IMR-90 (cell line): ENCODE measurements around the gene CAST. TPM values are rescaled to one million over a fixed set of nuclear protein-coding genes. Genes with fewer than 3 reads are reported as not detected.

Source experiments
- ATAC-seq: fragments of 200-7000 bp; cut with Tn5 transposase; 2 replicates; pipeline ENCODE4 v1.9.1; 2020; ENCODE audit warnings: low read depth, mild to moderate bottlenecking, moderate library complexity
- BruUV-seq: library from RNA; stranded (reverse); fragments of 400-500 nt; replicated peaks from 2 replicates; lab custom pipeline; 2021; lab: Mats Ljungman, UMichigan
- CTCF ChIA-PET: fragments of 300-600 bp; formaldehyde crosslinking; extraction: SDS; loops from one replicate; lab custom pipeline; 2021; ENCODE audit warnings: antibody characterized with exemption; lab: Yijun Ruan, JAX
- POLR2A ChIA-PET: fragments of 300-600 bp; sonication (Branson Sonifier 250); formaldehyde crosslinking; loops from one replicate; lab custom pipeline; 2022; ENCODE audit warnings: antibody characterized with exemption; ENCODE audit not compliant: unreplicated experiment; lab: Charles Lee
- DNase-seq: peaks from one replicate; pipeline ENCODE4 v3.0.0; 2013
- H2AFZ ChIP-seq: replicated peaks from 2 replicates; pipeline ENCODE3; 2013; ENCODE audit warnings: low read length, mild to moderate bottlenecking; ENCODE audit not compliant: poor library complexity
- H2AK5ac ChIP-seq: 2 replicates; pipeline ENCODE4 v1.6.1; 2013; ENCODE audit warnings: low read depth, low read length, inconsistent platforms
- H2AK9ac ChIP-seq: replicated peaks from 2 replicates; pipeline ENCODE3; 2013; ENCODE audit warnings: mild to moderate bottlenecking, low read depth, low read length, moderate library complexity; ENCODE audit not compliant: poor library complexity
- H2BK120ac ChIP-seq: 2 replicates; pipeline ENCODE4 v1.6.1; 2013; ENCODE audit warnings: low read depth, low read length, inconsistent platforms
- H2BK15ac ChIP-seq: 3 replicates; pipeline ENCODE4 v1.6.1; 2013; ENCODE audit warnings: low read depth, low read length, inconsistent platforms
- H2BK20ac ChIP-seq: 2 replicates; pipeline ENCODE4 v1.6.1; 2013; ENCODE audit warnings: low read depth, mild to moderate bottlenecking, inconsistent platforms, low read length, moderate library complexity
- H2BK5ac ChIP-seq: 2 replicates; pipeline ENCODE4 v1.6.1; 2013; ENCODE audit warnings: mild to moderate bottlenecking, low read depth, low read length, inconsistent platforms; ENCODE audit not compliant: poor library complexity, severe bottlenecking
- H3K14ac ChIP-seq: replicated peaks from 2 replicates; pipeline ENCODE4 v1.6.1; 2013; ENCODE audit warnings: low read depth, low read length, inconsistent platforms
- H3K18ac ChIP-seq: 2 replicates; pipeline ENCODE4 v1.6.1; 2013; ENCODE audit warnings: low read depth, low read length, control low read depth
- H3K23ac ChIP-seq: 2 replicates; pipeline ENCODE4 v1.6.1; 2013; ENCODE audit warnings: low read depth, low read length, inconsistent platforms
- H3K27ac ChIP-seq: 2 replicates; pipeline ENCODE4 v1.5.1; 2013; ENCODE audit warnings: mild to moderate bottlenecking, control low read depth, low read length; ENCODE audit not compliant: insufficient read depth
- H3K27me3 ChIP-seq: 2 replicates; pipeline ENCODE4 v1.6.1; 2013; ENCODE audit warnings: low read length; ENCODE audit not compliant: control insufficient read depth, insufficient read depth
- H3K36me3 ChIP-seq: 2 replicates; pipeline ENCODE4 v1.6.1; 2013; ENCODE audit warnings: low read length, mixed read lengths; ENCODE audit not compliant: control insufficient read depth, insufficient read depth
- H3K4ac ChIP-seq: 2 replicates; pipeline ENCODE4 v1.6.1; 2013; ENCODE audit warnings: low read depth, low read length, inconsistent platforms
- H3K4me1 ChIP-seq: 2 replicates; pipeline ENCODE4 v1.6.1; 2013; ENCODE audit warnings: low read length, mixed read lengths; ENCODE audit not compliant: control insufficient read depth, insufficient read depth
- H3K4me2 ChIP-seq: 2 replicates; pipeline ENCODE4 v1.6.1; 2013; ENCODE audit warnings: low read depth, mild to moderate bottlenecking, control low read depth, low read length, moderate library complexity
- H3K4me3 ChIP-seq: 2 replicates; pipeline ENCODE4 v1.5.1; 2013; ENCODE audit warnings: low read depth, mild to moderate bottlenecking, control low read depth, low read length, moderate library complexity; ENCODE audit not compliant: insufficient read depth
- H3K56ac ChIP-seq: 2 replicates; pipeline ENCODE4 v1.6.1; 2013; ENCODE audit warnings: low read length, inconsistent platforms; ENCODE audit not compliant: insufficient read depth; ENCODE audit errors: extremely low read depth
- H3K79me1 ChIP-seq, 2 experiments: 2 replicates each; pipeline ENCODE4 v1.6.1; 2013; ENCODE audit warnings: low read length in 2 of 2, inconsistent platforms in 1 of 2, low read depth in 1 of 2
- H3K9ac ChIP-seq: 2 replicates; pipeline ENCODE4 v1.6.1; 2013; ENCODE audit warnings: low read depth, low read length, control low read depth
- H3K9me1 ChIP-seq: 2 replicates; pipeline ENCODE4 v1.6.1; 2013; ENCODE audit warnings: low read length, inconsistent platforms; ENCODE audit not compliant: insufficient read depth
- H3K9me3 ChIP-seq: 2 replicates; pipeline ENCODE4 v1.6.1; 2013; ENCODE audit warnings: low read length; ENCODE audit not compliant: control insufficient read depth, insufficient read depth
- H4K20me1 ChIP-seq: 2 replicates; pipeline ENCODE4 v1.6.1; 2013; ENCODE audit warnings: low read length, inconsistent platforms; ENCODE audit not compliant: insufficient read depth
- H4K5ac ChIP-seq: 2 replicates; pipeline ENCODE4 v1.6.1; 2013; ENCODE audit warnings: mild to moderate bottlenecking, low read depth, low read length, control low read depth
- H4K8ac ChIP-seq, 2 experiments: 2 replicates each; pipeline ENCODE4 v1.6.1; 2013; ENCODE audit warnings: low read depth in 2 of 2, low read length in 2 of 2, control low read depth in 1 of 2, inconsistent platforms in 1 of 2
- H4K91ac ChIP-seq: 2 replicates; pipeline ENCODE4 v1.6.1; 2013; ENCODE audit warnings: low read depth, low read length, inconsistent platforms; ENCODE audit not compliant: insufficient read depth
- BHLHE40 ChIP-seq: fragments of 150-350 bp; IDR thresholded peaks from 2 replicates; pipeline ENCODE4 v1.6.1; 2016; ENCODE audit warnings: mild to moderate bottlenecking, low read depth, low read length
- CEBPB ChIP-seq: IDR thresholded peaks from 2 replicates; pipeline ENCODE4 v1.6.1; 2012; ENCODE audit warnings: low read depth, low read length, improper control_type of control experiment
- CTCF ChIP-seq: conservative IDR thresholded peaks from 2 replicates; pipeline ENCODE4 v1.5.1; 2012; ENCODE audit warnings: mild to moderate bottlenecking, low read depth, low read length, improper control_type of control experiment
- ELK1 ChIP-seq: fragments of 150-350 bp; IDR thresholded peaks from 2 replicates; pipeline ENCODE4 v1.6.1; 2016; ENCODE audit warnings: low read depth, mild to moderate bottlenecking, low read length, moderate library complexity, borderline replicate concordance
- FOS ChIP-seq: fragments of 150-350 bp; IDR thresholded peaks from 2 replicates; pipeline ENCODE4 v1.6.1; 2016; ENCODE audit warnings: low read depth, low read length
- MAFK ChIP-seq: IDR thresholded peaks from 2 replicates; pipeline ENCODE4 v1.6.1; 2012; ENCODE audit warnings: low read depth, low read length, improper control_type of control experiment
- MAZ ChIP-seq: IDR thresholded peaks from 2 replicates; pipeline ENCODE4 v1.6.1; 2012; ENCODE audit warnings: low read depth, mild to moderate bottlenecking, low read length, improper control_type of control experiment, moderate library complexity, borderline replicate concordance
- MXI1 ChIP-seq: IDR thresholded peaks from 2 replicates; pipeline ENCODE4 v1.6.1; 2012; ENCODE audit warnings: low read depth, mild to moderate bottlenecking, low read length, moderate library complexity, borderline replicate concordance
- NFE2L2 ChIP-seq: fragments of 150-350 bp; IDR thresholded peaks from 2 replicates; pipeline ENCODE4 v1.6.1; 2016; ENCODE audit warnings: low read depth, mild to moderate bottlenecking, low read length
- POLR2A ChIP-seq: IDR thresholded peaks from 2 replicates; pipeline ENCODE4 v1.6.1; 2012; ENCODE audit warnings: mild to moderate bottlenecking, low read depth, low read length
- RAD21 ChIP-seq: IDR thresholded peaks from 2 replicates; pipeline ENCODE4 v1.6.1; 2012; ENCODE audit warnings: low read length, improper control_type of control experiment
- SMC3 ChIP-seq: fragments of 150-350 bp; IDR thresholded peaks from 2 replicates; pipeline ENCODE4 v1.6.1; 2016; ENCODE audit warnings: low read depth, mild to moderate bottlenecking, antibody characterized with exemption, low read length, moderate library complexity
- WGBS, 2 experiments: methylation state at CpG; one replicate each; pipeline versions ENCODE4 v1.1.5 to v1.1.7; 2013; ENCODE audit warnings: missing lambda C conversion rate in 2 of 2; ENCODE audit not compliant: insufficient read length in 1 of 2; ENCODE audit errors: extremely low coverage in 2 of 2; 5-methylcytosine and 5-hydroxymethylcytosine counted together
- dilution Hi-C: fragments of 300-500 bp; cut with HindIII; formaldehyde crosslinking; loops from one replicate; pipeline ENCODE4 v1.14.3; 2018; ENCODE audit warnings: low sequenced_read_pairs; ENCODE audit not compliant: unreplicated experiment
- in situ Hi-C: fragments of 300-500 bp; cut with MboI; formaldehyde crosslinking; loops from 3 replicates; pipeline ENCODE4 v1.14.3; 2019; ENCODE audit warnings: low sequenced_read_pairs, inconsistent platforms, mixed read lengths
- intact Hi-C: fragments of 100-400 bp; cut with micrococcal nuclease; formaldehyde crosslinking; loops from 2 replicates; pipeline ENCODE4 v1.10.0; 2022
- polyA plus RNA-seq, 3 experiments: library from polyadenylated mRNA; depleted of rRNA; stranded (reverse); fragments of >200 nt; gene quantifications; 2 replicates each; pipeline ENCODE4 v1.2.3, GENCODE V29; 2012; ENCODE audit warnings: low replicate concordance in 1 of 3
- total RNA-seq: library from RNA; depleted of rRNA; stranded (reverse); fragments of >200 nt; gene quantifications from 2 replicates; pipeline ENCODE4 v1.2.3, GENCODE V29; 2012
- TF ChIP-seq, protein P1 (sequence below): fragments of 150-350 bp; IDR thresholded peaks from 2 replicates; pipeline ENCODE4 v1.6.1; 2017; ENCODE audit warnings: mild to moderate bottlenecking, antibody characterized with exemption, low read length, low read depth

CAST gene
- total and polyA plus RNA-seq, 2 of the 4 experiments (the other 2 are of a cell fraction) = 91.3 to 128 TPM

DNA sequence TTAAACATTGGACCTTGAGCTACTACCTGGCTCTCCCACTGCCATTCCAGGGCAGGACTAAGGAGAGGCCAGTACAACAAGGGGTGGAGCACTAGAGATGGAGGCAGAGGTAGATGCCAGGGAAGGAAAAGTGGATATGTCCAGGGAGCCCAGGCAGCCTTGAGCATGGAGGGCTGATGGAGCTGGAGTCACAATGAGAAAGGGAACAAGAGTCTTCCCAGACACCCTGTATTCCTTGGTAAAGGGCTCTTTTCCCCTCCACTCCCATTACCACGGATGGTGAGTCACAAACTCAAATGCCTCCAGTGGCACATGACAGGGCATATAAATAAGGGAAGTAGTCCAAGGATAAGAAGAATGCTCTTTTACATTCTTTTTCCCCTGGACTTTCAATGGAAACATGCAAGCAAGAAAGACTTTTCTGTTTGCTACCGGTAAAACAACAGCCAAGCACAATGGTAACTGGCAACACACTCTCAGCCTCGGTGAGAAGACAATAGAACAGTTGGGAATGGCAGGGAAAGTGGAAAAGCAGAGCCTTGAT, 128.9 kb downstream of the CAST start:
- CTCF ChIA-PET = interaction anchor here (1.5 kb wide), 1 partner anchor 30 kb away, joined by 4 read pairs; no protein-coding TSS in a partner anchor
- Histone ChIP-seq H3K79me1 (no peaks in the 10 kb centered on the region), H3K9me1 (peaks cover 7% of the 10 kb centered on the region), H4K91ac (peak overlapping the region; percentile 72; the same call in 1 of the 2 replicates), H2BK15ac (0 out of 3 replicates have a peak overlapping the region, but pooled peaks have one; percentile 26), H3K4me1 (peaks cover 7% of the 10 kb centered on the region), H3K23ac (peak overlapping the region; percentile 31; the same call in 1 of the 2 replicates), H2BK5ac (peak overlapping the region; percentile 67), H3K4me2 (peak overlapping the region; percentile 52), H3K14ac (peak overlapping the region; percentile 65), H2BK20ac (peak overlapping the region; percentile 77), H2BK120ac (peak overlapping the region; percentile 69), H3K56ac (no peak overlapping the region), H3K18ac (peak overlapping the region; percentile 59), H3K9ac (no peak overlapping the region; the same call in 1 of the 2 replicates), H2AK5ac (peak overlapping the region; percentile 68; the same call in 1 of the 2 replicates), H3K4ac (peak overlapping the region; percentile 70), H4K5ac (peak overlapping the region; percentile 73), H2AK9ac (no peak overlapping the region), H4K8ac (peak overlapping the region in 1 of 2 experiments; percentile 50; a peak in 1 of 4 replicates), H4K20me1 (no peaks in the 10 kb centered on the region; the same call in 1 of the 2 replicates), H3K27ac (peak overlapping the region; percentile 63; the same call in 1 of the 2 replicates), H3K36me3 (peaks cover 12% of the 10 kb centered on the region), H3K9me3 (no peaks in the 10 kb centered on the region), H3K4me3 (no peak overlapping the region), H2AFZ (peak overlapping the region; percentile 49), H3K27me3 (no peaks in the 10 kb centered on the region)
- in situ Hi-C loops = no loop called here
- no TSS peak for BruUV-seq
- TF ChIP-seq, protein P1, sequence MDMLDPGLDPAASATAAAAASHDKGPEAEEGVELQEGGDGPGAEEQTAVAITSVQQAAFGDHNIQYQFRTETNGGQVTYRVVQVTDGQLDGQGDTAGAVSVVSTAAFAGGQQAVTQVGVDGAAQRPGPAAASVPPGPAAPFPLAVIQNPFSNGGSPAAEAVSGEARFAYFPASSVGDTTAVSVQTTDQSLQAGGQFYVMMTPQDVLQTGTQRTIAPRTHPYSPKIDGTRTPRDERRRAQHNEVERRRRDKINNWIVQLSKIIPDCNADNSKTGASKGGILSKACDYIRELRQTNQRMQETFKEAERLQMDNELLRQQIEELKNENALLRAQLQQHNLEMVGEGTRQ = peak; percentile 75; the same call in 1 of the 2 replicates
- TF ChIP-seq CEBPB (no peak), FOS (peak; percentile 25; the same call in 1 of the 2 replicates), MAFK (no peak), BHLHE40 (peak; percentile 66; the same call in 1 of the 2 replicates), RAD21 (no peak), MXI1 (no peak), POLR2A (no peak), NFE2L2 (no peak), CTCF (no peak), MAZ (no peak), SMC3 (no peak), ELK1 (no peak)
- peak; percentile 83 for ATAC-seq
- intact Hi-C loops = no loop called here
- dilution Hi-C loops = loop anchor here (25.0 kb wide), 1 partner anchor 371 kb away; no protein-coding TSS in a partner anchor
- DNase-seq = peak; percentile 63
- POLR2A ChIA-PET = no interaction called here
- no CpG with 5 or more reads among the region's 3 CpGs for WGBS, 2 experiments
